Mesendoderm (in vitro differentiated cells): ENCODE measurements around the gene ANKS1B.

ENCODE experiments used
- DNase-seq: peaks from one replicate; pipeline ENCODE4 v3.0.0; 2013
- H2AK5ac ChIP-seq: 2 replicates; pipeline ENCODE4 v1.6.1; 2013; ENCODE audit warnings: low read length, inconsistent platforms
- H2BK120ac ChIP-seq: 2 replicates; pipeline ENCODE4 v1.6.1; 2013; ENCODE audit warnings: low read depth, mild to moderate bottlenecking, low read length, moderate library complexity, mixed read lengths
- H2BK15ac ChIP-seq: replicated peaks from 2 replicates; pipeline ENCODE4 v1.6.1; 2013; ENCODE audit warnings: low read depth, mild to moderate bottlenecking, moderate library complexity
- H2BK5ac ChIP-seq: 2 replicates; pipeline ENCODE4 v1.6.1; 2013; ENCODE audit warnings: low read length, inconsistent platforms
- H3K18ac ChIP-seq: 2 replicates; pipeline ENCODE4 v1.6.1; 2013; ENCODE audit warnings: mild to moderate bottlenecking, low read length, mixed read lengths
- H3K23ac ChIP-seq: one replicate; pipeline ENCODE4 v1.6.1; 2013; ENCODE audit warnings: low read length
- H3K27ac ChIP-seq: 2 replicates; pipeline ENCODE4 v1.5.1; 2013; ENCODE audit warnings: low read depth, mild to moderate bottlenecking, inconsistent platforms, low read length, moderate library complexity
- H3K27me3 ChIP-seq: 2 replicates; pipeline ENCODE4 v1.6.1; 2013; ENCODE audit warnings: low read length, control low read depth, mild to moderate bottlenecking, inconsistent platforms; ENCODE audit not compliant: insufficient read depth, poor library complexity
- H3K36me3 ChIP-seq: 2 replicates; pipeline ENCODE4 v1.6.1; 2013; ENCODE audit warnings: low read length, inconsistent platforms; ENCODE audit not compliant: control insufficient read depth, insufficient read depth
- H3K4ac ChIP-seq: one replicate; pipeline ENCODE4 v1.6.1; 2013; ENCODE audit warnings: low read depth, mild to moderate bottlenecking, low read length, moderate library complexity
- H3K4me1 ChIP-seq: 2 replicates; pipeline ENCODE4 v1.6.1; 2013; ENCODE audit warnings: low read depth, low read length, inconsistent platforms; ENCODE audit not compliant: control insufficient read depth
- H3K4me2 ChIP-seq: 2 replicates; pipeline ENCODE4 v1.6.1; 2013; ENCODE audit warnings: low read length
- H3K4me3 ChIP-seq: 2 replicates; pipeline ENCODE4 v1.5.1; 2013; ENCODE audit warnings: mild to moderate bottlenecking, low read length
- H3K56ac ChIP-seq: one replicate; pipeline ENCODE4 v1.6.1; 2013; ENCODE audit warnings: low read length
- H3K79me1 ChIP-seq: 2 replicates; pipeline ENCODE4 v1.6.1; 2013; ENCODE audit warnings: low read length, inconsistent platforms
- H3K79me2 ChIP-seq: 2 replicates; pipeline ENCODE4 v1.6.1; 2013; ENCODE audit warnings: mild to moderate bottlenecking, low read length; ENCODE audit not compliant: control insufficient read depth, insufficient read depth
- H3K9ac ChIP-seq: 2 replicates; pipeline ENCODE4 v1.6.1; 2013; ENCODE audit warnings: low read length, inconsistent platforms
- H4K5ac ChIP-seq: one replicate; pipeline ENCODE4 v1.6.1; 2013; ENCODE audit warnings: low read length
- H4K8ac ChIP-seq: one replicate; pipeline ENCODE4 v1.6.1; 2013; ENCODE audit warnings: low read depth, mild to moderate bottlenecking, control low read depth, low read length, moderate library complexity
- WGBS: extraction: QIAGEN DNeasy Blood & Tissue Kit; methylation state at CpG from one replicate; pipeline ENCODE4 v1.1.7; 2013; ENCODE audit warnings: low lambda C conversion rate, missing lambda C conversion rate; ENCODE audit not compliant: insufficient coverage; ENCODE audit errors: extremely low coverage; 5-methylcytosine and 5-hydroxymethylcytosine counted together

Gene ANKS1B

GRCh38 chr12:99019798-99020197 is 964.9 kb downstream of the ANKS1B start:
- H3K36me3 ChIP-seq = no peaks in the 10 kb centered on the region
- H2AK5ac ChIP-seq = no peak overlapping the region
- no peak overlapping the region for H3K56ac ChIP-seq
- H3K4me2 ChIP-seq = no peak overlapping the region
- no peak overlapping the region for H3K9ac ChIP-seq
- no peak overlapping the region for H3K4me3 ChIP-seq
- H2BK5ac ChIP-seq = no peak overlapping the region
- no peak overlapping the region for H4K8ac ChIP-seq
- no peak overlapping the region for H3K4ac ChIP-seq
- no peaks in the 10 kb centered on the region for H3K4me1 ChIP-seq
- DNase-seq = no peak
- no peak overlapping the region for H3K27ac ChIP-seq
- no peak overlapping the region for H2BK15ac ChIP-seq
- H3K27me3 ChIP-seq = no peaks in the 10 kb centered on the region
- H3K79me1 ChIP-seq = no peaks in the 10 kb centered on the region
- no peaks in the 10 kb centered on the region for H3K79me2 ChIP-seq
- no peak overlapping the region for H4K5ac ChIP-seq
- H3K23ac ChIP-seq = no peak overlapping the region
- H3K18ac ChIP-seq = no peak overlapping the region
- H2BK120ac ChIP-seq = no peak overlapping the region

DNA sequence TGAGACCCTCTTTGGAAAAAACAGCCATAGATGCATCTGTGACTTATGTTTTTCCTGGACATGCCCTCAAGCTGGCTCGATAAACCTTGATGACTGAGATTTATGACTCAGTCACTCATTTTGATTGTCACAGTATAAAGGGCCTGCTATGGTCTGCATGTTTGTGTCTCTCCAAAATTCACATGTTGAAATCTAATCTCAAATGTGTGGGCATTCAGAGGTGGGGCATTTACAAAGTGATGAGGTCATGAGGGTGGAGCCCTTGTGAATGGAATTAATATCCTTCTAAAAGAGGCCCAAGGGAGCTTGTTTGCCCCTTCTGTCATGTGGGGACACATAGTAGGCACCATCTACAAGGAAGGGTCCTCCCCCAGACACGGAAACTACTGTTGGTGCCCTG is 966.8 kb downstream of the ANKS1B start:
- Histone ChIP-seq H2BK120ac (no peak overlapping the region), H2AK5ac (no peak overlapping the region), H3K18ac (no peak overlapping the region), H3K79me1 (no peaks in the 10 kb centered on the region), H3K9ac (no peak overlapping the region), H4K5ac (no peak overlapping the region), H3K27ac (no peak overlapping the region), H3K79me2 (no peaks in the 10 kb centered on the region), H2BK5ac (no peak overlapping the region), H3K4me2 (no peak overlapping the region), H3K23ac (no peak overlapping the region), H3K36me3 (no peaks in the 10 kb centered on the region), H3K4me1 (no peaks in the 10 kb centered on the region), H2BK15ac (no peak overlapping the region), H4K8ac (no peak overlapping the region), H3K4me3 (no peak overlapping the region), H3K27me3 (no peaks in the 10 kb centered on the region), H3K4ac (no peak overlapping the region), H3K56ac (no peak overlapping the region)
- DNase-seq = no peak
- no CpG with 5 or more reads among the region's 2 CpGs for WGBS

DNA sequence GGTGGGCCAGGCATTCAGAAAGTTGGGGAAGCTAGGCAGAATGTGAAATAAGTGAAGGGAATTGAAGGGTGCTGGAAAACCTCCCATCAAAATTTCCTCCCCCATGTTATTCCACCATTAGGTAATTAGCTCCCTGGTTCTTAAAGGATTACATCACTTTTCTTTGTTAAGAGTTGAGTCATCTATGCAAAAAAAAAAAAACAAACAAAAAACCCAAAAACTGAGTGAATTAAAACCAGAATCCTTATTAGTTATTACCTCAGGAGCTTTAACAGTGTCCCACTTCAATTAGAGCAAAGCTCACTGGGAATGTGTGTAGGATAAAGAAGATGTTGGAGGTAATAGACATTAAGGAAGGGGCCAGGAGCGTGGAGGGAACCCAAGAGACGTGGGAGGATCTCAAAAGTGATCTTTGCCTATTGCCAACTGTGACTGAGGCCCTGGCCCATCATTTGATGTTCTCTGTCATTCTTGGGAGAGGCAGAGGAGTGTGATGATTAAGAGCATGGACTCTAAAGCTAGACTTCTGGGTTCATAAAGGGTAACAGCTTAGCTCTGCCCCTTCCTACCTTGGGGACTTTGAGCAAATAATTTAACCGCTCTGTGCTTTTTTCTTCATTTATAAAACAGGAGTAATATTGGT is 975.0 kb downstream of the ANKS1B start:
- no peak overlapping the region for H3K4me3 ChIP-seq
- no peaks in the 10 kb centered on the region for H3K79me2 ChIP-seq
- H3K79me1 ChIP-seq = no peaks in the 10 kb centered on the region
- no peak overlapping the region for H2BK120ac ChIP-seq
- no CpG with 5 or more reads among the region's 3 CpGs for WGBS
- H3K23ac ChIP-seq = no peak overlapping the region
- no peak overlapping the region for H3K18ac ChIP-seq
- no peaks in the 10 kb centered on the region for H3K4me1 ChIP-seq
- no peak overlapping the region for H3K4me2 ChIP-seq
- H3K27me3 ChIP-seq = no peaks in the 10 kb centered on the region
- H3K56ac ChIP-seq = no peak overlapping the region
- no peak for DNase-seq
- H2AK5ac ChIP-seq = no peak overlapping the region
- no peak overlapping the region for H2BK5ac ChIP-seq
- H4K8ac ChIP-seq = no peak overlapping the region
- no peak overlapping the region for H3K4ac ChIP-seq
- H4K5ac ChIP-seq = no peak overlapping the region
- H3K36me3 ChIP-seq = no peaks in the 10 kb centered on the region
- H3K27ac ChIP-seq = no peak overlapping the region
- no peak overlapping the region for H3K9ac ChIP-seq
- H2BK15ac ChIP-seq = no peak overlapping the region

DNA sequence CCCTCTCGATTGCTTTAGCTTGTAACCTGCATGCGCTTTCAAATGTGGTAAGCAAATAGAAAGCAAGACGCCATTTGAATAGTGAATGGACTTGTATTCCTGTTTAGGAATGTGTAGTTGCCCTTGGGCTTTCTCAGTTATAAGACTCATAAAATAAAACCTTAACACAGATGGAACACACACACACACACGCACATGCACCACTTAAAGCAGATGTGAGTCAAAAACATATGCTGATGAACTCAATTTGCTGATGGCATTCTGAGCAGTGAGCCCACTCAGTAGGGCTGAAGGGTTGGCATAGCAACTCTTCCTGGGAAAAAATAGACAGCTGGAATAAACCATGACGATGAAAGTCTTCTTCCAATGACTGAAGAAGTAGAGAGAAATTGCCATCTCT is 979.1 kb downstream of the ANKS1B start:
- Histone ChIP-seq H3K18ac (no peak overlapping the region), H2BK120ac (no peak overlapping the region), H3K56ac (no peak overlapping the region), H3K9ac (no peak overlapping the region), H3K27me3 (no peaks in the 10 kb centered on the region), H4K5ac (no peak overlapping the region), H3K4me3 (no peak overlapping the region), H2BK15ac (no peak overlapping the region), H3K23ac (no peak overlapping the region), H3K4ac (no peak overlapping the region), H3K4me2 (no peak overlapping the region), H3K27ac (no peak overlapping the region), H2AK5ac (no peak overlapping the region), H3K36me3 (no peaks in the 10 kb centered on the region), H3K79me2 (no peaks in the 10 kb centered on the region), H4K8ac (no peak overlapping the region), H2BK5ac (no peak overlapping the region), H3K79me1 (no peaks in the 10 kb centered on the region), H3K4me1 (no peaks in the 10 kb centered on the region)
- DNase-seq = no peak
- WGBS = no CpG with 5 or more reads among the region's 5 CpGs

DNA sequence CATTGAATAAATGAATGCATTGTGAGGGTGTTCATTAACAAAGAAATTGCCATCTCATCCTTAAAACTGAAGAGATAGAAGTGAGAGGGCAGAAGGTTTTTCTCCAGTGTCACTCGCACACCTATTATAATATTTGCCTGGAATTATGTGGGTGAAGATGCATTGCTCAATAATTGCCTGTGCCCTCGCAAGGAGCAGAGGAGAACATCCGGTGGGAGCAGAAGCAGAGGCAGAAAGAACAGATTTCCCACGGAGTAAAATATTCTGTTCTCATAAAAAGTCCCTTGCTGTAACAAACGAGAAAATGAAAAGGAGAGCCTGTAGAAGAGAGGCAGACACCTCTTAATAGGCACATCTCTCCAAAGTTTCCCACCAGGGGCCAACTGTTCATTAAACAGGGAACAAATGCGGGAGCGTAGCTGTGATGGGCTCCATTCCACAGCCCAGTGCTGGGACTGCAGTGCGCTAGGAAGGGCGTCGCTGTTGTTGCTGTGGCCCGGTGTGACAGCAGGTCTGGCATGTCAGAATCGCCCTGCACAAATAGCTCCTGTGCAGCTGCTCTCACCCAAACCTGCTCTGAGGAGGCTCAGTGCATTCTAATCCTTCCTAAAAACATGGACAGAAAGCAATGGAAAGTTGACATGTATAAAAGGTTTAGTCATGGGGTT is 979.8 kb downstream of the ANKS1B start:
- no CpG with 5 or more reads among the region's 12 CpGs for WGBS
- DNase-seq = no peak
- H3K56ac ChIP-seq = no peak overlapping the region

DNA sequence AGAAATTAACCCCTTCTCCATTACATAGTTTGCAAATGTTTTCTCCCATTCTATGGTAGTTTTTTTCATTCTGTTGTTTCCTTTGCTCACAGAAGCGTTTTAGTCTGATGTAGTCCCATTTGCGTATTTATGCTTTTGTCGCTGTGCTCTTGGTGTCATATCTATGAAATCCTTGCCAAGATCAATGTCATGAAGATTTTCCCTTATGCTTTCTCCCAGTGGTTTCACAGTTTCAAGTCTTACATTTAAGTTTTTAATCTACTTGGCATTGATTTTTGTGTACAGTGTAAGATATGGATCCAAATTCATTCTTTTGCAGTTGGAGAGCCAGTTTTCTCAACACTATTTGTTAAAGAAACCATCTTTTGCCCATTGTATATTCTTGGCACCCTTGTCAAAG is 982.0 kb downstream of the ANKS1B start:
- Histone ChIP-seq H3K56ac (no peak overlapping the region), H3K4me3 (no peak overlapping the region), H3K4me1 (no peaks in the 10 kb centered on the region), H3K27ac (no peak overlapping the region), H3K4me2 (no peak overlapping the region), H3K79me1 (no peaks in the 10 kb centered on the region), H2BK120ac (no peak overlapping the region), H2AK5ac (no peak overlapping the region), H3K27me3 (no peaks in the 10 kb centered on the region), H4K8ac (no peak overlapping the region), H3K18ac (no peak overlapping the region), H2BK15ac (no peak overlapping the region), H4K5ac (no peak overlapping the region), H3K23ac (no peak overlapping the region), H2BK5ac (no peak overlapping the region), H3K79me2 (no peaks in the 10 kb centered on the region), H3K9ac (no peak overlapping the region), H3K36me3 (no peaks in the 10 kb centered on the region), H3K4ac (no peak overlapping the region)
- WGBS = no CpG with 5 or more reads among the region's 3 CpGs
- no peak for DNase-seq

More for the DNA sequence above, 979.8 kb downstream of the ANKS1B start:
- Histone ChIP-seq H3K4me1 (no peaks in the 10 kb centered on the region), H3K79me1 (no peaks in the 10 kb centered on the region), H3K4me3 (no peak overlapping the region), H2BK5ac (no peak overlapping the region), H4K5ac (no peak overlapping the region), H3K23ac (no peak overlapping the region), H3K4me2 (no peak overlapping the region), H2BK120ac (no peak overlapping the region), H3K79me2 (no peaks in the 10 kb centered on the region), H3K9ac (no peak overlapping the region), H2AK5ac (no peak overlapping the region), H3K18ac (no peak overlapping the region), H3K4ac (no peak overlapping the region), H3K27me3 (no peaks in the 10 kb centered on the region), H2BK15ac (no peak overlapping the region), H3K27ac (no peak overlapping the region), H3K36me3 (no peaks in the 10 kb centered on the region), H4K8ac (no peak overlapping the region)
